Hair follicular keratinocyte (primary cell): ENCODE measurements around the gene STRIT1. TPM values are rescaled to one million over a fixed set of nuclear protein-coding genes. Genes with fewer than 3 reads are reported as not detected.

ENCODE experiments used
- total RNA-seq: library from RNA; depleted of rRNA; stranded (reverse); fragments of >200 nt; gene quantifications from 2 replicates; pipeline ENCODE4 v1.2.3, GENCODE V29; 2015

STRIT1 gene
- total RNA-seq = not detected in 2 replicates

GRCh38 chr3:155293516-155293915, at the start of gene STRIT1:
Gene STRIT1 (minus strand): TSS chr3:155293683.

Other genes with a start within 250 kb of the STRIT1 start
- 2.9 and 3.1 TPM in 2 replicates for gene MME, start 213.4 kb downstream of the STRIT1 start, total RNA-seq